Measurements from ENCODE around the gene ZNF410. TPM values are rescaled to one million over a fixed set of nuclear protein-coding genes. Genes with fewer than 3 reads are reported as not detected.
"Not testable (repeated sequence)": the region's sequence is repeated elsewhere in the genome, so short reads cannot be mapped to it uniquely, and the experiment has no call there.

The ZNF410 gene, protein sequence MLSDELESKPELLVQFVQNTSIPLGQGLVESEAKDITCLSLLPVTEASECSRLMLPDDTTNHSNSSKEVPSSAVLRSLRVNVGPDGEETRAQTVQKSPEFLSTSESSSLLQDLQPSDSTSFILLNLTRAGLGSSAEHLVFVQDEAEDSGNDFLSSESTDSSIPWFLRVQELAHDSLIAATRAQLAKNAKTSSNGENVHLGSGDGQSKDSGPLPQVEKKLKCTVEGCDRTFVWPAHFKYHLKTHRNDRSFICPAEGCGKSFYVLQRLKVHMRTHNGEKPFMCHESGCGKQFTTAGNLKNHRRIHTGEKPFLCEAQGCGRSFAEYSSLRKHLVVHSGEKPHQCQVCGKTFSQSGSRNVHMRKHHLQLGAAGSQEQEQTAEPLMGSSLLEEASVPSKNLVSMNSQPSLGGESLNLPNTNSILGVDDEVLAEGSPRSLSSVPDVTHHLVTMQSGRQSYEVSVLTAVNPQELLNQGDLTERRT
- total RNA-seq: 100 to 1,000 TPM; 111 to 118 (median 113) TPM
- total RNA-seq (2013): 84.4 TPM

GRCh38 chr14:73886449-73887317, at the start of gene ZNF410:
ZNF410 (plus strand) TSS chr14:73886859; CDS start chr14:73892176, 5,317 bp downstream.
- peaks cover 39 to 50% of the 10 kb centered on the region in 2 donors for H3K4me1 Mint-ChIP-seq
- peak; percentile 82 to 94 for DNase-seq

DNA sequence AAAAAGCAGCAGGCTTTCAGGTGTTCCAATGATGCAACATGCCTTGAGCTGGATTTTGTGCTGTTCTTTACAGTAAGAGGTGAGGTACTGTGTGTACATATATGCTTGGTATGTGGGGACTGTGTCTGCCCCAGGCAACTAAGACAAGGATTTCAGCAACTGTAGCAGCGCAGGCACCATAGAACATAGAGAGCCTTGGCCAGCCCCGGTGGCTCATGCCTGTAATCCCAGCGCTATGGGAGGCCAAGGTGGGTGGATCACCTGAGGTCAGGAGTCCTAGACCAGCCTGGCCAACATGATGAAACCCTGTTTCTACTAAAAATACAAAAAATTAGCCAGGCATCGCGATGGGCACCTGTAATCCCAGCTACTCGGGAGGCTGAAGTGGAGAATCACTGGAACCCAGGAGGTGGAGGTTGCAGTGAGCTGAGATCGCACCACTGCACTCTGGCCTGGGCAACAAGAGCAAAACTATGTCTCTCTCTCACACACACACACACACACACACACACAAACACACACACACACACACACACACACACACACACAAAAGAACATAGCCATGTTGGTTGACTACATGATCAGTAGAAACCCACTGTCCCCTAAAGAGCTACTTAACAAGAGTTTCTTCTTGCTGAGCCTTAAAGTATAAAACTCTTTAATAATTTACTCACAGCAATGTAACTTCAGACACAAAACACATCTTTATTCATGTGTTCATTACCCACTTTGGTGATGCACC, 48.2 kb upstream of the ZNF410 start:
- H3K36me3 ChIP-seq (ENCODE audit: control insufficient read depth, insufficient read depth, low read length); H3K27ac Mint-ChIP-seq; H3K4me1 ChIP-seq (ENCODE audit: control insufficient read depth, insufficient read depth, low read length); H3K4me3 Mint-ChIP-seq; H3K27me3 ChIP-seq (ENCODE audit: control insufficient read depth, insufficient read depth, low read length); intact Hi-C loops (cut with micrococcal nuclease); H3K9me3 ChIP-seq (ENCODE audit: control insufficient read depth, insufficient read depth, low read length); ATAC-seq; H3K9me3 Mint-ChIP-seq; H3K27ac ChIP-seq (ENCODE audit: low read length); H3K36me3 Mint-ChIP-seq; H3K27me3 Mint-ChIP-seq (ENCODE audit: low read depth in 2 of 2); DNase-seq; H3K4me3 ChIP-seq (ENCODE audit: low read length); H3K4me1 Mint-ChIP-seq: not testable (repeated sequence)
- WGBS (ENCODE audit: insufficient coverage): 94% methylated on average over 6 of the region's 7 CpGs

More at GRCh38 chr14:73886449-73887317, at the start of gene ZNF410:
- no peaks in the 10 kb centered on the region for H3K27me3 ChIP-seq (ENCODE audit: control insufficient read depth, insufficient read depth, low read length)
- Mint-ChIP-seq H3K27me3 (ENCODE audit: low read depth in 2 of 2) (no peaks in the 10 kb centered on the region), H3K36me3 (no peaks in the 10 kb centered on the region), H3K9me3 (no peaks in the 10 kb centered on the region), H3K27ac (peak within 1 kb of the TSS; percentile 99), H3K4me3 (peak within 1 kb of the TSS; percentile 96)
- intact Hi-C loops (cut with micrococcal nuclease): loop anchor here (1.0 to 10.0 kb wide), 4 partner anchors 34 to 134 kb away; partner anchors contain the start of genes BBOF1, COQ6, ENTPD5 and FAM161B
- no peaks in the 10 kb centered on the region for H3K9me3 ChIP-seq (ENCODE audit: control insufficient read depth, insufficient read depth, low read length)
- WGBS (ENCODE audit: insufficient coverage): under 1% methylated on average over 62 of the region's 65 CpGs
- H3K27ac ChIP-seq (ENCODE audit: low read length): peak within 1 kb of the TSS; percentile 97
- H3K4me3 ChIP-seq (ENCODE audit: low read length): peak within 1 kb of the TSS; percentile 81
- peaks cover 13% of the 10 kb centered on the region for H3K4me1 ChIP-seq (ENCODE audit: control insufficient read depth, insufficient read depth, low read length)
- TF ChIP-seq, protein P1, sequence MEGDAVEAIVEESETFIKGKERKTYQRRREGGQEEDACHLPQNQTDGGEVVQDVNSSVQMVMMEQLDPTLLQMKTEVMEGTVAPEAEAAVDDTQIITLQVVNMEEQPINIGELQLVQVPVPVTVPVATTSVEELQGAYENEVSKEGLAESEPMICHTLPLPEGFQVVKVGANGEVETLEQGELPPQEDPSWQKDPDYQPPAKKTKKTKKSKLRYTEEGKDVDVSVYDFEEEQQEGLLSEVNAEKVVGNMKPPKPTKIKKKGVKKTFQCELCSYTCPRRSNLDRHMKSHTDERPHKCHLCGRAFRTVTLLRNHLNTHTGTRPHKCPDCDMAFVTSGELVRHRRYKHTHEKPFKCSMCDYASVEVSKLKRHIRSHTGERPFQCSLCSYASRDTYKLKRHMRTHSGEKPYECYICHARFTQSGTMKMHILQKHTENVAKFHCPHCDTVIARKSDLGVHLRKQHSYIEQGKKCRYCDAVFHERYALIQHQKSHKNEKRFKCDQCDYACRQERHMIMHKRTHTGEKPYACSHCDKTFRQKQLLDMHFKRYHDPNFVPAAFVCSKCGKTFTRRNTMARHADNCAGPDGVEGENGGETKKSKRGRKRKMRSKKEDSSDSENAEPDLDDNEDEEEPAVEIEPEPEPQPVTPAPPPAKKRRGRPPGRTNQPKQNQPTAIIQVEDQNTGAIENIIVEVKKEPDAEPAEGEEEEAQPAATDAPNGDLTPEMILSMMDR (IDR thresholded peaks at IDR 0.05): no peak
- H3K36me3 ChIP-seq (ENCODE audit: control insufficient read depth, insufficient read depth, low read length): peaks cover under 1% of the 10 kb centered on the region
- peak; percentile 96 to 100 (median 98) for ATAC-seq

GRCh38 chr14:73842201-73842600, 44.5 kb upstream of the ZNF410 start:
- WGBS (ENCODE audit: insufficient coverage): 94% methylated on average over 1 of the region's 1 CpG

More at GRCh38 chr14:73842201-73842600, 44.5 kb upstream of the ZNF410 start:
- Histone ChIP-seq H3K9me3 (ENCODE audit: control insufficient read depth, insufficient read depth, low read length) (no peaks in the 10 kb centered on the region), H3K36me3 (ENCODE audit: control insufficient read depth, insufficient read depth, low read length) (no peaks in the 10 kb centered on the region), H3K27ac (ENCODE audit: low read length) (no peak overlapping the region), H3K4me3 (ENCODE audit: low read length) (no peak overlapping the region), H3K4me1 (ENCODE audit: control insufficient read depth, insufficient read depth, low read length) (no peaks in the 10 kb centered on the region), H3K27me3 (ENCODE audit: control insufficient read depth, insufficient read depth, low read length) (no peaks in the 10 kb centered on the region)
- H3K4me1 Mint-ChIP-seq: no peaks in the 10 kb centered on the region
- H3K27ac Mint-ChIP-seq: no peak overlapping the region
- ATAC-seq: no peak
- TF ChIP-seq, protein P1 (IDR thresholded peaks at IDR 0.05): no peak
- no peak overlapping the region for H3K4me3 Mint-ChIP-seq
- H3K36me3 Mint-ChIP-seq: no peaks in the 10 kb centered on the region
- intact Hi-C loops (cut with micrococcal nuclease): no loop called here
- no peaks in the 10 kb centered on the region for H3K9me3 Mint-ChIP-seq
- peaks cover 0 to 8% of the 10 kb centered on the region in 2 donors for H3K27me3 Mint-ChIP-seq (ENCODE audit: low read depth in 2 of 2)
- no peak for DNase-seq

Measured in natural killer cell (primary cell).